ENCODE data around the gene KYAT1. TPM values are rescaled to one million over a fixed set of nuclear protein-coding genes. Genes with fewer than 3 reads are reported as not detected.

KYAT1 gene
- polyA plus RNA-seq, 1 donor (not counting 4 experiments of a cell fraction or from before 2014, with no cell fraction given) = 10.9 TPM

- Histone ChIP-seq H3K9me1 (ENCODE audit: control insufficient read depth, extremely low read depth, insufficient read depth, low read length) (no peaks in the 10 kb centered on the region), H3K9me3 (ENCODE audit: control insufficient read depth, low read depth, low read length) (no peaks in the 10 kb centered on the region), H3K27me3 (ENCODE audit: control insufficient read depth, extremely low read depth, insufficient read depth, low read length) (no peaks in the 10 kb centered on the region), H3K36me3 (ENCODE audit: control insufficient read depth in 2 of 2, extremely low read depth in 1 of 2, insufficient read depth in 2 of 2, low read length in 2 of 2) (peaks cover 23 to 24% of the 10 kb centered on the region in 2 experiments), H3K4me1 (ENCODE audit: control insufficient read depth, extremely low read depth, insufficient read depth, low read length) (peaks cover 3% of the 10 kb centered on the region), H2AFZ (ENCODE audit: control insufficient read depth, low read length) (no peak overlapping the region), H3K4me2 (ENCODE audit: control insufficient read depth, extremely low read depth, insufficient read depth, low read depth, low read length) (no peak overlapping the region), H3K4me3 (ENCODE audit: control insufficient read depth in 2 of 3, extremely low read depth in 1 of 3, insufficient read depth in 2 of 3, low read depth in 1 of 3, low read length in 3 of 3) (no peak overlapping the region), H4K20me1 (ENCODE audit: control insufficient read depth, extremely low read depth, insufficient read depth, low read length) (no peaks in the 10 kb centered on the region), H3K79me2 (ENCODE audit: control insufficient read depth, insufficient read depth, low read length) (peaks cover under 1% of the 10 kb centered on the region), H3K9ac (ENCODE audit: control insufficient read depth, extremely low read depth, insufficient read depth, low read length) (no peak overlapping the region), H3K27ac (ENCODE audit: control insufficient read depth, insufficient read depth, low read length) (no peak overlapping the region)
- dilution Hi-C loops (cut with MboI; ENCODE audit: extremely low pct_ligation_motif_present, low sequenced_read_pairs) = no loop called here
- FAIRE-seq (no peak), DNase-seq (ENCODE audit: low read depth, low spot score) (no peak)
- TF ChIP-seq EZH2 (IDR thresholded peaks at IDR 0.05; ENCODE audit: low read length) (no peak), CTCF (optimal IDR thresholded peaks at IDR 0.05 in 1 of 3, IDR thresholded peaks at IDR 0.05 in 1 of 3, conservative IDR thresholded peaks at IDR 0.05 in 1 of 3; ENCODE audit: extremely low read depth in 1 of 3, insufficient read depth in 2 of 3, low read length in 3 of 3) (no peak)
Measured at GRCh38 chr9:128792978-128793686, 88.6 kb downstream of the KYAT1 start.

- Histone ChIP-seq H3K9me3 (ENCODE audit: control insufficient read depth, low read depth, low read length) (no peaks in the 10 kb centered on the region), H3K27ac (ENCODE audit: control insufficient read depth, insufficient read depth, low read length) (no peak overlapping the region), H3K9me1 (ENCODE audit: control insufficient read depth, extremely low read depth, insufficient read depth, low read length) (no peaks in the 10 kb centered on the region), H3K36me3 (ENCODE audit: control insufficient read depth in 2 of 2, extremely low read depth in 1 of 2, insufficient read depth in 2 of 2, low read length in 2 of 2) (peaks cover 20 to 21% of the 10 kb centered on the region in 2 experiments), H4K20me1 (ENCODE audit: control insufficient read depth, extremely low read depth, insufficient read depth, low read length) (no peaks in the 10 kb centered on the region), H3K79me2 (ENCODE audit: control insufficient read depth, insufficient read depth, low read length) (peaks cover 10% of the 10 kb centered on the region), H3K4me1 (ENCODE audit: control insufficient read depth, extremely low read depth, insufficient read depth, low read length) (peaks cover 8% of the 10 kb centered on the region), H3K4me3 (ENCODE audit: control insufficient read depth in 2 of 3, extremely low read depth in 1 of 3, insufficient read depth in 2 of 3, low read depth in 1 of 3, low read length in 3 of 3) (no peak overlapping the region), H3K9ac (ENCODE audit: control insufficient read depth, extremely low read depth, insufficient read depth, low read length) (no peak overlapping the region), H3K27me3 (ENCODE audit: control insufficient read depth, extremely low read depth, insufficient read depth, low read length) (no peaks in the 10 kb centered on the region), H2AFZ (ENCODE audit: control insufficient read depth, low read length) (no peak overlapping the region), H3K4me2 (ENCODE audit: control insufficient read depth, extremely low read depth, insufficient read depth, low read depth, low read length) (no peak overlapping the region)
- DNase-seq (ENCODE audit: low read depth, low spot score) = no peak
- FAIRE-seq = no peak
- dilution Hi-C loops (cut with MboI; ENCODE audit: extremely low pct_ligation_motif_present, low sequenced_read_pairs) = no loop called here
- no peak for TF ChIP-seq EZH2 (IDR thresholded peaks at IDR 0.05; ENCODE audit: low read length)
- no peak for TF ChIP-seq CTCF (optimal IDR thresholded peaks at IDR 0.05 in 1 of 3, IDR thresholded peaks at IDR 0.05 in 1 of 3, conservative IDR thresholded peaks at IDR 0.05 in 1 of 3; ENCODE audit: extremely low read depth in 1 of 3, insufficient read depth in 2 of 3, low read length in 3 of 3)
Measured at GRCh38 chr9:128792134-128792533, 89.6 kb downstream of the KYAT1 start.

Measured in keratinocyte (primary cell).